Tibial nerve (tissue), 3 donors: Measurements from ENCODE around the gene SLC2A8.

ENCODE experiments used
- CTCF ChIP-seq, 5 experiments: fragments of 200-600 bp in 3 of 5; fragments of 450-650 bp in 2 of 5; sonication (generic) in 3 of 5; IDR thresholded peaks; one replicate each; pipeline ENCODE4 v1.5.1; 2016 to 2019; ENCODE audit warnings: antibody characterized with exemption in 5 of 5, mild to moderate bottlenecking in 3 of 5, moderate library complexity in 2 of 5
- POLR2A ChIP-seq, 2 donors: fragments of 450-650 bp; IDR thresholded peaks; one replicate each; pipeline ENCODE4 v1.6.1; 2017; ENCODE audit warnings: antibody characterized with exemption in 2 of 2, mild to moderate bottlenecking in 2 of 2, moderate library complexity in 2 of 2

- TF ChIP-seq CTCF (IDR thresholded peaks at IDR 0.05) (no peak), POLR2A (IDR thresholded peaks at IDR 0.05) (no peak)
Observed at GRCh38 chr9:127402401-127403090, 5.6 kb downstream of the SLC2A8 start.
